Activated naive CD4-positive, alpha-beta T cell (primary cell): ENCODE results near the gene CD69.

Experiments used
- DNase-seq, 4 experiments: peaks; one replicate each; lab custom pipeline; 2025; lab: John Stamatoyannopoulos, UW

The CD69 gene

DNA sequence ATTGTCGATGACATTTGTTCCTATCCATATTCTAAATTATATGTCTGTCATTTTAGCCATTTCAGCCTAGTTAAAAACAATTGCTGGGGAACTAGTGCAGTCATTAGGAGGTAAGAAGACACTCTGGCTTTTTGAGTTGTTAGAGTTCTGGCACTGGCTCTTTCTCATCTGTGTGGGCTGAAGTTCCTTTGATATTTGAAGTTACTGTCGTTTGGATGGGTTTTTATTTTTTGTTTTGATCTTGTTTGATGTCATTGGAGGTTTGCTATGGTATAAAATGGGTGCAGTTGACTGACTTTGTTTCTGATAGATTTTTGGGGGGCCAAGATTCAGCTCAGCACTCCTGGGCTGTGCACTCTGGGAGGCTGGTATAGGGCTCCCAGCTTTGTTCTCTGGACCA is 20.7 kb upstream of the CD69 start:
- no peak for DNase-seq

DNA sequence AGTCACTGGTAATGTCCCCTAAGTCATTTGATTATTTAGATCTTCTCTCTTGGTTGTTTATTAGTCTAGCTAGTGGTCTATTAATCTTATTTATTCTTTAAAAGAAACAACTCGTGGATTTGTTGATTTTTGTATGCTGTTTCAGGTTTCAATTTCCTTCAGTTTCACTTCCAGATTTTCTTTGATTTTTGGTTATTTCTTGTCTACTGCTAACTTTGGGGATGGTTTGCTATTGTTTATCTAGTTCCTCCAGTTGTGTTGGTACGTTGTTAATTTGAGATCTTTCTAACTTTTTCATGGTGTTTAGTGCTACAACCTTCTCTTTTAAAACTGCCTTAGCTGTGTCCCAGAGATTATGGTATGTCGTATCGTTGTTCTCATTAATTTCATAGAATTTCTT is 18.5 kb upstream of the CD69 start:
- no peak for DNase-seq

DNA sequence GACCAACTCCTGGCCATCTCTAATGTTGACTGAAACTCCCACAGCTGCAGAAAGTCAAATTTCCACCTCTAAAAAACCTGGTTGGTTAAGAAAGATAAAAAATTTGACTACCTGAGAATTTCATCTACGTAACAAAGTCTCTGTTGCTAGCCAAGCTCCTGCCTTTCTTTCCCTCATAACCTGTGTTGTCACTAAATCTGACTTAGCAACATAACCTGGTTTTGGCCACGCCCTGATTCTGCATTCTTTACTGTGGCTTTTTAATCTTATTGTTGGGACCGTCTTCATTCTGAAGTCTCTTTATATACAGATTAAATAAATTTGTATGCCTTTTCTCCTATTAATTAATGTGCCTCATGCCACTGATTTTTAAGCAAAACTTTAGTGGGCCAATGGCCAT is 16.1 kb upstream of the CD69 start:
- DNase-seq, result no peak

DNA sequence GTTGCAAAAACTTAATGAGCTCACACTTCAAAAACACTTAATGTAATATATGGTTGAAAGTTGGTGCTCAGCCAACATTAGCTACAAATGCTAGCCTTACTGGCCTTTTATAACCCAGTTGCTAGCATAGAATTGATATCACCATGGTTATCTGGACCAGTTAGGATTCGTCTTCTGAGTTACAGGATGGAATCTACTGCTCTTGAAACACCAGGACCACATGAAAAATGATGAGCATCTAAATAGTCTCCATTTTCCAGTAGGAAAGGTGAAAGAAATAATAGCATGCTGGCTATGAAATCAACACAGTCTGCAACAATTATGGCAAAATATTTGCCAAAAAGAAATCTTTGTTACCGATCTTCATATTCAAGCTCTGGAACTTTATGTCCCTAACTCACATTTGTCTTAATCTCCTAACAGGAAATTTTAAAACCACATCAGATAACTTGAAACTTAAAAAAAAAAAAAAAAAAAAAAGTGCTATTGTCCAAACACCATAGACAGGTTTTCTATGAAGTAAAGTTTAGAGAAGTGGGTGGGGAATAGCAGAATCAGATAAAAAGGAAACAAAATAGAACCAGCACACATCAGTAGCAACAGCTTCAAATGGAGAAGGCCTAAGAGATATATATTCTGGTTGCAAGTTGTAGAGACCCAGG is 12.6 kb upstream of the CD69 start:
- DNase-seq, result no peak

DNA sequence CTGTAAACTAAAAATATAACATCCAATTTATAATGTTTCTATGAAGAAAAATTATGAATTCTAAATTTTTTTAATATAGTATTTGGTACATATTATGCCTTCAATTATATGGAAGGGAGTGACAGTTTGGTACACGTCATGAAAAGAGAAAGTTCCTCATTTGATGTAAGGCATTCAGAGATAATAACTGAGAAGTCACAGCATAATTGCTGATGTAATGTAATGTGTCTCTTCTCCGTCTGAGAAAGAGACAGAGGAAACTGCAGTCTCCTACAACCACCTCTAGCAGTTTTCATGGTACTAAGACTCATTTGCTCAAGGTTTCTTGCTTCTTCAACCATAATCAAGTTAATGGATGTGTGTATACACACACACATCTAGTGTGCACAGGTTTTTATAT is 2.3 kb upstream of the CD69 start:
- DNase-seq, result no peak

DNA sequence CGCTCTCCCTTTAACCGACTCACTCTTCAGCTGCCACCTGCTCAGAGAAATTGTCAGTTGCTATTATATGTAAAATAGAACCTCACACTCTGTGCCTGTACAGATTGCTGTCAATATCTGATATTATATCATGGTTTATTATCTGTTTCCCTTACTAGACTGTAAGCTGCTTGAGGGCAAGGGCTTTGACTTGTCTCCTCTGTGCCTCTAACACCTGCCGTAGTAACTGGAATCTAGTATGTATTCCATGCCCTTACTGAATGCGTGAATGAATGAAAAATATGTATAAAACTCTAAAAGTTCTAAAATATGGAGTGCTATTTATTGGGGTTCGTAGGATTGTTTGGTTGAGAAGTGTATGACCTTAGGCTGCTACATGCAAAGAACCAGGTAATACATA is 1.7 kb upstream of the CD69 start:
- DNase-seq, result no peak

DNA sequence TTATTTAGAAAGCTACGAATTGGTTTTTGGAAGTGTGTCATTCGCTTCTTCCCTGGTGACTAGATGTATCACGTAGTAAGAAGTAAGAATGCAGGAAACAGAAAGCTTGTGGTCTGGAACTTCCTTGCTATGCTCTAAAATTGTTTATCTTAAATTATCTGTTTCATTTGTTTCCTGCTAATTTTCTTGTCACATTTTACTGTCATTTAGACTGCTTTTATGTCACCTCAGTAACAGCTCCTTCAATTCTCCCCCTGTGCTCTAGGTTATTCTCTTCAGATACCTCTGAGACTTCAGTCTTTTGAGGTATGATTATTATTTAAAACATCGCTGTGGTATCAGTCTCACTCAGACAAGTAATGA is 699 bp upstream of the CD69 start:
- no peak for DNase-seq

DNA sequence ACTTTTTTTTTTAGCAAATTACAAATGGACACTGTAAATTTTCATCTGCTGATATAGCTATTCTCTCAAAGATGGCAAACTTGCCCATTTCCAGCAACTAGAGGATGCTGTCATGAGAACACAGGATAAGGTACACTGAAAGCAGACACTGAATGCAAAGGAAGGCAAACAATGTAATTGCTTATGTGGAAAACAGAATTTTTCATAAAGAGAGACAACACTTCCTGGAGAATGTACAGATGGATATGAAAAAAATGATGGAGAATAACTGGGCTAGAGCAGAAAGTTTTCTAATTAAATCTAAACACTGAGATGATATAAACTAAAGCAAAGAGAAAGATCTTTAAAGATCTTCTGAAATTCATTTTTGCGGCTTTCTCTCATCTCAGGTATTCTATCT is 581 bp downstream of the CD69 start:
- no peak for DNase-seq

DNA sequence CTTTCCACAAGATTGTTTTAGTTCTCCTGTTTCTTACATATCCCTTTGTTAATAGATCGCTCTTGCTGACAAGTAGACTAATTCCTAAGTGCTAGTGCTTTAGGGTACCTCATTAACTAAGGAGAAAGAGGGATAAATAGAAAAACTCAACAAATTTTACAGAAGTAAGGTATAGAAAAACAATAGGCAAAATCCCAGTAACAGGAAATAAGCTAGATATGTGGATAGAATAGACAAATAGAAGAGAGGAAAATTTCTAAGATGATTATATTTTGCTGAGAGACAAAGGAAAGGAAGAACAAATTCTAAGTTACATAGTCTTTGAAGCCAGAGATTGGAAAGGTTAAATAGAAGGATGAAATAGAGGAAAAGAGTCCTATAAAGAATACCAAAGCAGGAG is 1.0 kb downstream of the CD69 start:
- no peak for DNase-seq

DNA sequence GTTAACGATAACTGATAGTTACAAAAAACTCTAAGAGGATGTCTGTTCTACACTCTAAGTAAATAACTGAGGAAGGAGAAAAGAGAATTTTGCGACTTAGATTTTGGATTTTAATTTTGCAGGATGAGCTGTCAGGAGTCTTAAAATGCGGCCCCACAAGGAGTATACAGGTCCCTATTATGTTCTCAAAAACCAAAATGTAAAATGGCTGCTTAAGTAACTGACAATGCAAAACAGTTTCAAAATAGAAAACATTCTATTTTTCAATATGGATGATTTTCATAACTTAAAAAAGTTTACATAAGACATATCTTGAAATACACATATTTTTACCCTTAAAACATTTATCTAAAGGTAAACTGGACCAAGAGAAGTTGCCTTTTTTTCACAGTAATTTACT is 2.6 kb downstream of the CD69 start:
- no peak for DNase-seq

DNA sequence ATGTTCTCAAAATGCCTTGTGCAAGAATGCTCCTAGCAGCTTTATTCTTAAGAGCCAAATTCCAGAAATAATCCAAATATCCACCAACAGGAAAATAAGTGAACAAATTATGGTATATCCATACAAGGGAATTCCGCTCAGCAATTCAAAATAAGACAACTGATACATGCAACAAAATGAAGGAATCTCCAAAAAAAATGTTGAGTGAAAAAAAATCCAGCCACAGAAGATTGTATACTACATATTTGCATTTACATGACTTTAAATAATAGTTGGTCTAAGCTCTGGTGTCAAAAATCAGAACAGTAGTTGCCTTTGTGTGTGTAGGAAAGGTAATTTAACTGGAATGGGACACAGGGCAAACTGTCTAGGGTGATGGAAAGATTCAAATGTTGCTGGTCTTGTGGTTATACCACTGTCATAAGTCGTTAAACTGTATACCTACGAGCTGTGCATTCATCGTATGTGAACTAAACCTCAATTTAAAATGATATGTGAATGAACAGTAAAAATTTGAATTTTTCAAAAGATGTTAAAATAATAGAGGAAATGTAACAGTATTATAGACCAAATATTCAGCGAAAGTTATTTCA is 3.2 kb downstream of the CD69 start:
- no peak for DNase-seq

DNA sequence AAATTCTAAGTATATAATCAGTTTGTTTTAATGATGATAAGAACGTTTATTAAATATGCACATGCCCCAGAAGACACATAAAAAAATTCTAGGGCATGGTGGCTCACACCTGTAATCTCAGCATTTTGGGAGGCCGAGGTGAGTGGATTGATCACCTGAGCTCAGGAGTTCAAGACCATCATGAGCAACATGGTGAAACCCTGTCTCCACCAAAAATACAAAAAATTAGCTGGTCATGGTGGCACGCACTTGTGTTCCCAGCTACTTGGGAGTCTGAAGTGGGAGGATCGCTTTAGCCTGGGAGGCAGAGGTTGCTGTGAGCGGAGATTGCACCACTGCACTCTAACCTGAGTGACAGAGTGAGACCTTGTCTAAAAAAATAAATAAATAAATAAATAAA is 4.0 kb downstream of the CD69 start:
- DNase-seq, result no peak

DNA sequence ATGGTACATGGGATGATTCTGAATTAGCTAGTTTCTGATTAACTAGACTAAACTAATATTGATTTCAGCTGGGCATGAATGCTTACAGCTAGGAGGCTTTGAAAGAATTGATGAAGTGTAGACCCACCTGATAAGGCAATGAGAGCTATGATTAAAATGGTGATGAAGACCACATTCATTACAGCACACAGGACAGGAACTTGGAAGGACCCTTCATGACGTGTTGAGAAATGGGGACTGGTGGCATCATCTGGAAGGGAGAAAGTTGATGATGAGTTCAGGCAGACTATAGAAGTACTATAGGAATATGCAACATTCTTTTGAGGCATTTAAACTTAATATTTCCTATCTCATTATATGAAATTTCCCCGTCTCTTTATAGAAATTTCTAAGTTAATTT is 4.5 kb downstream of the CD69 start:
- DNase-seq, result no peak

DNA sequence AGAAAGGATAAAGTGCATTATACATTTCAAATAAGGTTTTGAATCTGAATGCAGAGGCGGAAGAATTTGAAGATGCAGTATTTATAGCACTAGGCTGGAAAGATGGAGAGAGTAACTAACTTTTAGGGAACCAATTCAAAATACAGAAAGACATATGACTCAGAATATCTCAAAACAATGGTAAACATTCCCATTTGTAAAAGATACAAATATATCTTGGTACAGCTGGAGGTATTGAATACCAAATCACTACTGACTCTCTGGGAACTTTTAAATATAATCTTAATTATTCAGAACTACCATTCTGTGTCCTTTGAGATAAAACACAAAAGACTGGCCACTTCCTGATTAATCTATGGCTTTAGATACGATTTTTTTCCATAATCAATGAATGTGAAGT is 5.1 kb downstream of the CD69 start:
- no peak for DNase-seq

DNA sequence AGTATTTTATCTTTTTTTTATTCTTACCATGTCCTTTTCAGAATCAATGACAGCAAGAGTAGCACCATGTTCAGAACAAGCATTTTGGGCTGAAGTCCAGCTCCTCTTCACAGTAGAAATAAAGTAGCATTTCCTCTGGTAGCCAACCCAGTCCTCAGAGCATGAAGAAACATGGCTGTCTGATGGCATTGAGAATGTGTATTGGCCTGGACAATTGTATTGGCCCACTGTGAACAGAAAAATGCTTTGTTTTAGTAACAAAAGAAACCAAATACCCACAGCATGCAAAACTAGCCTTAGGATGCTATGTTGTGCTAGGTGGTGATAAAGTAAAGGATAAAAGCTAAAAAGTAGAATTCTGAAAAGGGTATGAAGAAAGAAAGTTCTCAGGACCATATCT is 5.7 kb downstream of the CD69 start:
- DNase-seq, result no peak

DNA sequence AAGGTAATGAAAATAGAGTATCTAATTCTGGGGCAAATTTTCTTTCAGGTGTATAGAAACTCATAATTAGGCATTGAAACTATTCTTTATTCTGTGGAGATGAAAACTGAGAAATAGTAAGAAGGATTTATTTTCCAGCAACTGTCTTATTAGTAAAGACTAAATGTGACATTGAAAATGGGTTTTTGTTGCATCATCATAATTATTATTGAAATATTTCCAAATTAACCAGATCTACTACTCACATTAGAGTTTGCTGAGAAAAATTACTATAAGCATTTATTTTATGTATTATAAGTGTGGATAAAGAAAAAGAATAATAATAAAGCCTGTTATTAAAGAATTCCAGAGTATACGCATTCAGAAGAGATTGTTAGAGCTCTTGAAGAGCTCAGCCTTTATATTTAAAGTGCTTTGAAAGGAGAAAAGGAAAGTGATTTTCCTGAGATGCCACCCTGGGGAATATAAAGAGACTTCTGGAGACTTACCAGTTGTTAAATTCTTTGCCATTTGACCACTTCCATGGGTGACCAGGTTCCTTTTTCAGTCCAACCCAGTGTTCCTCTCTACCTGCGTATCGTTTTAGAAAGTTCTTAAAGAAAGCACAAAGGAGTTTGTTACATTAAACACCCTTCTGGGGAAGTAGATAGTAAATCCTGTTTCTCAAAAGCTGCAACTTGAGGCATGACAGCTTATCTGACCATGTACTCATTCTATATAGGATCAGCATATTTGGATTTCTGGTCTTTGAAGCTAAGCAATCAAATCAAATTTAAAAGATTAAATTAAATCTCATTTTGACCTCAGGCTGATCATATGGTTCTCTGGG is 6.4 kb downstream of the CD69 start:
- no peak for DNase-seq

DNA sequence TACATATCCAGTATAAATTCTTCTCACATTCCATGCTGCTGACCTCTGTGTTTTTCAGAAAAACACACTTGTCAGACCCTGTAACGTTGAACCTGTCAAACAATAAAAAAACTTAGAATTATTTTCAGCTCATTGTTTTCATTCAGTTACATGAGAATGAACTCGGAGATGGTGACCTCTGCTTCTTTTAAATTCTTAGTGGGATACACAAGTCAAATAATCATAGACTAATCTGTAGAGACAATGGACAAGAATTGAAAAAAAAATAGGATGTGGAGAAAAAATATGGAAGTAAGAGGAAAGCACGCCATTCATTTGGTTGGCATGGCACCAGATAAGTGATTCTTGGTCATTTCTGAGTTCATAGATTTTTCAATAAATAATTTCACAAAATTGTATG is 7.2 kb downstream of the CD69 start:
- DNase-seq, result no peak

DNA sequence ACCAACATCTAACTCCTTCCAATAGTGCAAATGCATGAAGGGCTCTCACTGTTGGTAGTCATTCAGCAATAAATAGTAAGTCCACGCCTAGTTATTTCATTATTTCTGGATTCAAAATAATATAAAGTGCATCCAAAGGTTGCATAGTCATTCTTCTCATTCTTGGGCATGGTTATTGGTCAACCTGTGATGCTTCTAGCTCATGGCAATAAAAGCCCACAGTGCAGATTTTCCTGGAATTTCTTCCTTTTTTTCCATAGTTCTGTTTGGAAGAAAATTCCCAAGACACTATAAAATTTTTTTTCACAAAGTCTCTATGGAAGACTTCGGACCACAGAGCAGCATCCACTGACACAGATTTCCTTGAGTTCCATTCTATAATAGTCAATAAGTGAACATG is 7.6 kb downstream of the CD69 start:
- no peak for DNase-seq

DNA sequence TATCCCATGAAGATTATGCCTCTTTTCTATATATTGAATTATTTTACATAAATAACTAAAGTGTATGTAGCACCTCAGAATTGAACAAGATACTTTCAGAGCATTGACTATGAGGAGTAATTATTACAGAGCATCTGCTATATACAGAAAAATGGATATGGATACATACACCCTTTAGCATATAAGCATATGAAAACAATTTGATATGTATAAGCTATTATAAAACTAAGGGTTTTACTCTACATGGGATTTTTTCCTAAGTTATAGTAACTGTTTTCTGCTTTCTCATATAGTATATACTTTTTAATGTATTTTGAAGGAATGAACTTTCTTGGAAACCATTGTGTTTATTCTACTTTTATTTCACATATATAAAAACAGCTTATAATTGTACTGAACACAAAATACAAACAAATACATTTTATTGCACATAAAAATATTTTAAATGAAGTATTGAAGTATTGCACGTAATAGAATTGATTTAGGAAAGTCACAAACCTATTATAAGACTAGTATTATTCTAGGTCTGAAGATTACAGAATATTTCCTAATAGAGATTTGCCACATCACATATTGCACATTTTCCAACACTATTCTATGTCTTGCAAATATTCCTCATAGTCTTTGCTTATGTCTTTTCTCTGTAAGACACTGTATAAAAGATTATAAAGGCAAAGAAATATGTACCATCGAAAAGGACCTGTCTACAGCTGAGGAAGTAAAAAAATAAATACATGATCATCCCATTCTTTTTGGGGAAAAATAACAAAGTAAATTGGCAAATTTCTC is 8.4 kb downstream of the CD69 start:
- no peak for DNase-seq

DNA sequence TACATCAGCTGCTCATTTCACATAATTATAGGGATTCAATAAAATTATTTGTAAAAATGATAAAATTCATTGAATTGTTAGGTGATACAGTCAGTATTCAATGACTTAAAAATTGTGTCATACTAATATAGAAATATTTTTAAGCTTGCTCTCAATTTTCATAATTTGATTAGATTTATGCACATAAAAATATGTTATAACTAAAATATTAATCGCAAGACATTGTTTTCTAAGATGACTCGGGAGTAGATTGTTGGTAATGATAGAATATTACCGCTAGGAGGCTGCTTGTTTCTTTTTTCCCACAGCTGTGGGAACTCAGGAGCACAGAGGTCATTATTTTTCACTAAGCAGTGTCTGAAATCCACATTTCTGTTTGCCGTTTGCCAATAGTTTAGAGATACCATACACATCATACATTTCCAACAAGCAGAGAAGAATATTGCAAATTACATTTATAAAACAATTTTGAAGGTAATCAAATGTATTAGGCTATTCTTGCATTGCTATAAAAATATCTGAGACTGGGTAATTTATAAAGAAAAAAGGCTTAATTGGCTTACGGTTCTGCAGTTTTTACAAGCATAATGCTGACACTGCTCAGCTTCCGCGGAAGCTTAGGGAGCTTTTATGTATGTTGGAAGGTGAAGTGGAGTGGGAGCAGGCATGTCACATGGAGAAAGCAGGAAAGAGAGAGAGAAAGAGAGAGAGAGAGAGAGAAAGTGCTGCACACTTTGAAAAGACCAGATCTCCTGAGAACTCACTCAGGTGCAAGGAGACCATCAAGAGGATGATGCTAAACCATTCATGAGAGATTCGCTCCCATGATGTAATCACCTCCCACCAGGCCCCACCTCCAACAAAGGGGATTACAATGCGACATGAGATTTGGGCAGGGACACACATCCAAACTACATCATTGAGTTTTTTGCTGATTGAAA is 9.2 kb downstream of the CD69 start:
- DNase-seq, result no peak
